NCI-H748 (cell line): ENCODE results near the gene COL23A1.
"Not testable (repeated sequence)": the region's sequence is repeated elsewhere in the genome, so short reads cannot be mapped to it uniquely, and the experiment has no call there.

Experiments
- DNase-seq: peaks from one replicate; lab custom pipeline; 2025; ENCODE audit not compliant: unreplicated experiment; lab: John Stamatoyannopoulos, UW

COL23A1 gene

DNA sequence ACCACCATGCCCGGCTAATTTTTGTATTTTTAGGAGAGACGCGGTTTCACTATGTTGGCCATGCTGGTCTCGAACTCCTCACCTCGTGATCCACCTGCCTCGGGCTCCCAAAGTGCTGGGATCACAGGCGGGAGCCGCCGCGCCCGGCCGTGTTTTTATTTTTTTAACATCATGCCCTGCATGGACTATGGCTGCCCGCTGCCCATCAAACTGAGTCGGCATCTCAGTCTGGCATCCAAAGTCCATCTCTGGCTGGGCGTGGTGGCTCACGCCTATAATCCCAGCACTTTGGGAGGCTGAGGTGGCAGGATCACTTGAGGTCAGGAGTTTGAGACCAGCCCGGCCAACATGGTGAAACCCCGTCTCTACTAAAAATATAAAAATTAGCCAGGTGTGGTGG lies 336.6 kb downstream of the COL23A1 start:
- DNase-seq, result not testable (repeated sequence)

DNA sequence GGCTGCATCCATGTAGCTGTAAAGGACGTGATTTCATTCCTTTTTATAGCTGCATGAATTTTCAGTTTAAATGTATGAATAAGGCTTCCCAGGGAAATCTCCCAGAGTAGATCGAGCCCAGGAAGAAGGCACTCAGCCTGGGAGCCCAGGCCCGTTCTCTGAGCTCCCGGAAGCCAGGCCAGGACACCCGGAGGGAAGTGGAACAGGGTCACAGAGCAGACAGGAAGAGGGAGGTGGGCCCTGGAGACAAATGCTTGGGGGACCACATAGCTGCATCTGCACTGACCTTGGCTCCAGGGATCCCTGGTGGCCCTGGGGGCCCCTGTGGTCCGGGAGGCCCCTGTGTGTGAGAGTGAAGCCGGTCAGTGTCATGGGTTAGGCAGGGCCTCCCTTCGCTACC lies 337.9 kb downstream of the COL23A1 start:
- DNase-seq, result no peak

DNA sequence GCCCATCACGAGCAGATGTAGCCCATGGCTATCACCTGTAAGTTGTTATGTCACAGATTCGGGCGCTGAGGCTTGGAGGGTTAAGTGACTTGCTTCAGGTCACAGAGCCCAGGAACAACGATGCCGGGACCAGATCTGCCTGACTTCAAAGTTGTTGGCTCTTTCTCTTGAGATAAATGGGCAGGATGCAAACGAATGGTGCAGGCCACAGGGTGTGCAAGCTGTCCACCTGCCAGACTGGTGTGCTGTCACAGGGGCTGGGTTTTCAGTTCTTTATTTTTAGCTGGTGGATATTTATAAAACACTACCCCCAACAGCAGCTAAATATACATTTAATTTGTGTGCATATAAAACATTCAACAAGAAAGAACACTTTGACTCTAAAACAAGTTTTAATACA lies 339.9 kb downstream of the COL23A1 start:
- DNase-seq, result no peak

DNA sequence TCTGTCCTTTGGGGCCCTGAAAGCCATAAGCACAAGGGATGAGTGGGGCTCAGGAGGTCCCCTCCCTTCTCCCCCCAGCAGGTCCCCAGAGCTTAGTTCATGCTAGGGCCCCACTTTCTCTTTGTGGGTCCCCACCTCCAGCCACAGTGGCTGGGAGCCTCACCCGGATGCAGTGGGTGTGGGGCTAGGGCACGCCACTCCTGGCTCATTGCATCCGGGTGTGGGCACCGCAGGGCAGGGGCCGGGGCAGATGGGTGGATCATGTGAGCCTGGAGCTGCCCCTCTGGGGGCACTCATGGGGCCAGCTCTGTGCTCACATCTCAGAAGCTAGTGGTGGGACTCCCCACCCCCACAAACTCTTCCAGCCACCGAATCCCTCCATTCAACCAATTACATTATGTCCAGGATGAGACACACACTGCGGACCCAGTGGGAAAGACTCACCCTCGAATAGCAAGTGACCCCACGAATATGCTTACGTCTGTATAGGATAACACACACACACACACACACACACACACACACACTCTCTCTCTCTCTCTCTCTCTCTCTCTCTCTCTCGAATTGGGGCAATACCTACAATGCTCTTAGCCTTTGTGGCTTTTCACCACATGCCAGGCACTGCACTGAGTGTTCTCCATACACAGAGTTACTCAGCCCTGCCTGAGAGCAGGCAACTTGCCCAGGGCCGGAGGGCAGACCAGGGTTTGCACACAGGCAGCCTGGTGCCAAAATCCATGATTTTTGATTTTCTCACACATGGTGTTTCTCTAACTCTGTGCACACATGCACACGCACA lies 340.8 kb downstream of the COL23A1 start:
- DNase-seq, result no peak

DNA sequence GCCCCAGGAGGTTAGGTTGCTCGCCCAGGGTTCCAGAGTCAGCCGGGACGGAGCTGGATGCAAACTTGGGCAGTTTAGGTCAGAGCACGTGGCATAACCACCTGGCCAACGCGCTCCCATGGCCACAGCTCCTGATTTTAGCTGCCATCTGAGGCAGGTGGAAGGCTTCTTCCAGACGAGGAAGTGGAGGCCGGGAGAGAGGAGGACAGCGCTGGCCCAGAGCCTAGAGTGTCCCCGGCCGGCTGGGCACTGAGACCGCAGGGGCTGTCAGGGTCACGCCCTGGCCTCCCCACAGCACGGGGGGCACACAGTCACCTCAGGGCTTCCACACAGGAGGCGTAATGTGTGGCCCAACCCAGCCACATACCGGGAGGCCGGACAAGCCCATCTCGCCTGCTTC lies 341.4 kb downstream of the COL23A1 start:
- no peak for DNase-seq

DNA sequence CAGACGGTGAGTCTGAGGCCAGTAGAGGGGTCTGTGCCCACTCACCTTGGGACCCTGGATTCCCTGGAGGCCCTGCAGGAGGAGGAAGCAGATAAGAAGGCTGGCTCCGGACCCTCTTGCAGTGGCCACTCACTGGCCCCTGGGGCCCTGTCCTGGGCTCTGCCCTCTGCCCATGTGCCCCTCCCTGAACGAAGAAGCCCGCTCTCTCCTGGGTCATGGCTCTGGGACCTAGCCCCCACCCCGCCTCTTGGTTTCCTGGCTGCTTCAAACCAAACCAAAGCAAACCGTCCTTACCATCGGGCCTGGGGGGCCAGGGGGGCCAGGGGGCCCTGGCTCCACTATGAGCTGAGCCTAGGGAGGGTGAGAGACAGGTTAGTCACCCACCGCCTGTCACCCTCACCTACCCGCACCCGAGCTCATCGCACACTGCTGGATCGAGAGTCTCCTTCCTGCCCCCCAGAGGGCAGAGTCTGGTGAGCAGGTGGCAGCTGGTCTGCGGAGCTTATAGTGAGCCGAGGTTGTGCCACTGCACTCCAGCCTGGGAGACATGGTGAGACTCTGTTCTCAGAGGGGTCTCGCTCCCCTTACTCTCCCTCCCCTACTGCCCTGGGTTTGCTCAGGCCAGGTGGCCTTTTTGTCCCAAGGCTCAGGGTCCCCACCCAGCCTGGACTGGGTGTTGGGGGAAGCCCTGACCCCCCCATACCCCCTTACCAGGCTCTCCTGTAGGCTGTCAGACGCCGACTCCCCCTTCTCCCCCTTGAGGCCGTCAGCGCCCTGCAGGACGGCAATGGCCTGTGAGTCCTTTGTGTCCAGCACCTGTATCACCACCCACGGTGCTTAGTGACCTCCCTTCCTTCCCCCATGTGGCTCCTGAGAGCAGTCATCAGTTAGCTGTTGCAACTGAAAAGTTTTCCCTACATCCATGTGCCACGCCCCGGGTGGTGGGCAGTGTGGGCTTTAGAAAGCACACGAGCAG lies 342.4 kb downstream of the COL23A1 start:
- no peak for DNase-seq

DNA sequence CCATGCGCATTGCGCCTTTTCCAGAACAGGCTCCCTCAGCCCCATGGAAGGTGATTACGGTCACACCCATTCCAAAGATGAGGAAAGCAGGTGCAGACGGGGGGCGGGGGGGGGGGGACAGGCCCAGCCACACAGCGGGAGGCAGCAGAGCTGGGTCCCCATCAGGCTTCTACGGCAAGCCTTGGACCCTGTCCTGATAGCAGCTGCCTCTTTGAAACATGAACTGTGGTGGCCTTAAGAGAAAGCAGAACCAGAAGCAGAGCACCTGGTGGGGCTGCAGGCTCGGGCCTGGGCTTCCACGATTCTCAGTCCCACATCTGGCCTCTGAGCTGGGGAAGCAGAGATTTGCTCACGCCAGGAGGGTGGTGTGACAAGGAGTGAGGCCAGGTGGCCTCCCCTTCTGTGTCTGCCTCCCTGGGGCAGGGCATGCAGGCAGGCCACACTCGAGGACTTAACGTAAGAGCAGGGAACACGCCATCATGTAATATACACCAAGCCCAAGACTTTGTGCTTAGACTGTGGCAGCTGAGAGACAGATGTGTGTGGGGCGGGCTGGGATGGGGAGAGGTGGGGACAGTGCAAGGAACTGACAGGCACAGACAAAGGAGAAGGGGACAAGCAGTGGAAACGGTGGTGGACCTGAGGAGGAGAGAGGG lies 343.4 kb downstream of the COL23A1 start:
- no peak for DNase-seq

DNA sequence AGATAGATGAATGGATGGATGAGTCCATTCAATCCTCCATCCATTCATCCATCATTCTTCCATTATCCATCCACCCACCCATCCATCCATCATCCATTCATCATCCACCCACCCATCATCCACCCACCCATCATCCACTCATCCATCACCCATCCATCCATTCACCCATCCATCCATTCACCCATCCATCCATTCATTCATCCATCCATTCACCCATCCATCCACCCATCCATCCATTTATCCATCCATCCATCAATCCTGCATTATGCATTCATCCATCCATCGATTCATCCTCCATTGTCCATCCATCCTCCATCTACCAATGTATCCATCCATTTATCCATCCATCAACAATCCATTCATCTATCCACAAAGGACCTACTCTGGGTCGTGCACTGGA lies 344.8 kb downstream of the COL23A1 start:
- DNase-seq, result no peak

DNA sequence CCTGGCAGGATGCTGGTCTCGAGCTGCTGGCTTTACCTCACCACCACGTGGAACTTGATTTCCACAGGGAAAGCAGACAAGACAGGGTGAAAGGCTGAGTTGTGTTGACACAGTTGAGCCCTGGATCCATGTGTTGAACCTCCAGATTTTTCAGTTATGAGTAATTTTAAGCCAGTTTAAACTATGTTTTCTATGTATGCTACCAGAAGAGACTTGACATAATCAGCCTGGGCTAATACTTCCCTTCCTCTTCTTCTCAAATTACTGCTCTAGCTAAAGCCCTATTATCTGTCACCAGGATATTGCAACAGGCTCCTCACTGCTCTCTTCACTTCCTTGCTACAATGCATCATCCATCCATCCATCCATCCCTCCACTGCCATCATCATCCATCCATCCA lies 345.6 kb downstream of the COL23A1 start:
- no peak for DNase-seq

DNA sequence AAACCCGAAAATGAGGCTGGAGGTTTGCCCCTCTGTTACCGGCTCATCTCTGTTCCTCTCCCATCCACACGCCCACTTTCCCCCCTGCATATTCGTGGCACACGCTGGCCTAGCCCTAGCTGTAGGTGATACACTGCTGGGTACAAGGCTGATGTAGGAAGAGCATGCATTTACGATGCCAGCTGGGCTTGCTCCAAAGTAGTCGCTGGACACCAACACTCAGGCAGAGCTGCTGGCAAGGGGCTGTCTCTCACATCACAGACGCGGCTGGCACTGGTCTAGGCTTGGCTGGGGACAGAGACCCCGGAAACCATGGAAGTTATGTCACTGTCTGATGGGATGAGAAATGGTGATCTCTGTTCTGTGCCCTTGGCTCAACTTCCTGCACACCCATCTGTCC lies 347.8 kb downstream of the COL23A1 start:
- no peak for DNase-seq

DNA sequence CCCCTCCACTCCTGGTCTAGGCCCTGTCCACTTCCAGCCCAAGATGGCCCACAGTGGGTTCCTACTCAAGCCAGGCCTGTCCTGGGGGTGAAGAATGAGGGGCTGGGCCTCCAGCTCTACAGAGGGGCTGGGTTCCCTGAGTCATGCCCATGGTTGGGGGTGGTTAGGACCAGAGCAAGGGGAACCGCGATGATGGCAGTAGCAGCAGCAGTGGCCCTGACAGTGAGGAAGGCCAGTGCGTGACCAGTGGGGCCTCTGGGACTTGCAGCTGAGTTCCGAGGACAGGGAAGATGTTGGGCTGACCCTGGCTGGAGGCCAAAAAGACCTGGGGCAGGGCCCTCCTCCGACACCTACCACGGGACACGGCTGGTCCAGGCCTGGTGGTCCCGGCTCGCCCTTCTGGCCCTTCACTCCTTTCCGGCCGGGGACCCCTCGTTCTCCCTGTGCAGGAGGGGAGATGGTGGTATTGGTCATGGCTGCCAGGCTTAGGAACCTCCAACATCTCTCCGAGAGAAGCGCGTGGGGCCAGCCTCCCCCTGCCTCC lies 348.4 kb downstream of the COL23A1 start:
- no peak for DNase-seq

DNA sequence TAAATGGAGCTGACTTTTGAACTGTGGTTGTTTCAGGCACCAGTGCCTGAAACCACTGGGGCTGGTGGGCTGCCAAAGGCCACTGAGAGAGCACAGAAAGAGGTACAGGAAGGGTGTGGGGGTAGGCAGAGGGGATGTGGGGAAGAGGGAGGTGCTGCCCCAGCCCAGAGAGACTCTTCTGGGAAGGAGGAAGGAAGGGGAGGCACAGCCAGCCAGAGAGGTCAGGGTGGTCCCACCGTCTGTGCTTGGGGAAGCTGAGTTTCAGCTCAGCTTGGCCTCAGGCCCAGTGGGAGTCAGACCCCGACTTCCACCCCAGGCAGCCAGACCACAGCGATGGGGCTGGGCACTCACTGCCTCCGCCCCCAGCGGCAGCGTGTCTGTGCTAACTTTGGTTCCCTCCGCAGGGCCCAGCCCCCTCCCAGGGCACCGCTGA lies 348.9 kb downstream of the COL23A1 start:
- DNase-seq, result no peak

DNA sequence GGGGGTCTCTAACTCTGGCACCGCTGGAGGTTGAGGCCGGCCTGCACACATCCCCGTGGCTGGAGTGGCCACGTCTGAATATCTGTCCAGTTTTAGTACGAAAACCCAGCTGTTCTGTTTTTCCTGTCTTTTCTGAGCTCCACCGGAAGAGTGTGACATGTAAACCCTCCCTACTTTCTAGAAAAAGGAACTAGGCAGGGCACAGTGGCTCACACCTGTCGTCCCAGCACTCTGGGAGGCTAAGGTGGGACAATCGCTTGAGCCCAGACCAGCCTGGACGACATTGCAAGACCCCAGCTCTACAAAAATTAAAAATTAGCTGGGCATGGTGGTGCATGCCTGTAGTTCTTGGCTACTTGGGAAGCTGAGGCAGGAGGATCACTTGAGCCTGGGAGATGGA lies 349.4 kb downstream of the COL23A1 start:
- no peak for DNase-seq

DNA sequence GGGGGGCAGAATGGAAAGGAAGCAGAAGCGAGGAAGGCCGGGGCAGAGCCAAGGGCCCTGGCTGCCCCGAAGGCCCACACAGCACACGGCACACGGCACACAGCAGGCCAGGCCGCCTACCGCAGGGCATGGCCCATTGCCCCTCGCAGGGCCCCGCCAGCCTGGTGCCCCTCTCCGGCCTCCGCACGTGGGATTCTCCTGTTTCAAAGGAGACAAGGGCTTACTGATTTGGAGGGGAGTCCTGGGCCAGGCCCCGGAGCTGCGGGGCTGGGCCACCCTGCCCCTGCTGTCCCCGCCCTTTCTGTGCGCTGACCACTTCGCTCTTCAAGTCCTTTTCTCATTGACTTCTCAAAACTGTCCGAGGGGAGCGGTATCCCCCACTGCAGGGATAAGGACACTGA lies 349.9 kb downstream of the COL23A1 start:
- DNase-seq, result no peak

DNA sequence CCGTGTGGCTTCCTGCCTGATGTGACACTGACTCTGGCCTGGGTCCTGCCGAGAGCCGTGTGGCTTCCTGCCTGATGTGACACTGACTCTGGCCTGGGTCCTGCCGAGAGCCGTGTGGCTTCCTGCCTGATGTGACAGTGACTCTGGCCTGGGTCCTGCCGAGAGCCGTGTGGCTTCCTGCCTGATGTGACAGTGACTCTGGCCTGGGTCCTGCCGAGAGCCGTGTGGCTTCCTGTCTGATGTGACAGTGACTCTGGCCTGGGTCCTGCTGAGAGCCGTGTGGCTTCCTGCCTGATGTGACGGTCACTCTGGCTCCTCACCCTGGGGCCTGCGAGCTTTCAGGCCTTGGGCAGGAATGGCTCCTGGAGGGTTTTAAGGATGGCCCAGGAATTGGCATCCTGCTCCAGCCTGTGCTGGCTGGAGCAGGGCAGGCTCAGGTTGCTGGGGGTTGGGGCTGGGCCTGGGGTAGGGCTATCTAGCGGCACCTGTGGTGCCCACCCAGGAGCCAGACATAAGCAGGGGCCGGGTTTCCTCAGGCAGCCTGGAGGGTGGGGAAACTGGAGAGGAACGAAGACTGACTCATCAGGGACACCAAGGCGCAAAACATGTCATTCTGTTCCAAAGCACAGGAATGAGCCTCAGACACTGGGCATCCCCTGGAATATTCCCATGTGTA lies 350.4 kb downstream of the COL23A1 start:
- DNase-seq, result not testable (repeated sequence)

DNA sequence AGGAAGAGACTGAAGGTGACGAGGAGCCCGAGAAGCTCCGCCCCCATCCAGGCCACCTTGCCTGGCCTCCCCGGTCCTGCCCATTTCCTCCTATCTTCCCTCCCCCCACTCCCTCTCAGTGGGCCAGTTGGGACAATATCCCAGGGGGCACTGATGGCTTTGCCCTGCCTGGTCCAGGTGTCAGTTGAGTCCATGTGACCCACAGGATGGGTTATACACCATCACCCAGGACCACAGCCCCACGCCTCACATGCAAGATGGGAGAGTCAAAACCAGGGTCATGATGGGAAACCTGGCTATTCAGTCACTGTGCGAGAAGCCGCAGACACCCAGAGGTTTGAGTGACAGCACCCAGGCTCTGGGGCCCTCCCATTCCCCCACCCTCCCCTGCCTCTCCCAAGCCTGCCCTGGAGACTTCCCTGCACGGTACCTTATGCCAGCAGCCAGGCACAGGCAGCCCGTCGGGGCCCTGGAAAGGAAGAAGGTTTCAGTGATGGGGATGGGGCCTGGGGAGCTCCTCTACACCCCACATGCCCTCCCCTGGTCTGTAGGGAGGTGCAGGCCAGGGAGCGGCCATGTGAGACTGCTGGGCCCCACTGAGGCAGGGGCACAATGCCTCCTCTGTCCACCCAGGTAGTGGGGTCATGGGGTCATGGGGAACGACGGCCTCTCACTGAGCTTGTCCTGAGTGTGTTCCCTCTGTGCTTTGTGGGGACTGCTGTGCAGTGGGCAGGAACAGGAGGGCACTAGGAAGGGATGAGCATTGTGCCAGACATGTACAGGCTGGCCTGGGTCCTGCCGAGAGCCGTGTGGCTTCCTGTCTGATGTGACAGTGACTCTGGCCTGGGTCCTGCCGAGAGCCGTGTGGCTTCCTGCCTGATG lies 351.2 kb downstream of the COL23A1 start:
- no peak for DNase-seq

DNA sequence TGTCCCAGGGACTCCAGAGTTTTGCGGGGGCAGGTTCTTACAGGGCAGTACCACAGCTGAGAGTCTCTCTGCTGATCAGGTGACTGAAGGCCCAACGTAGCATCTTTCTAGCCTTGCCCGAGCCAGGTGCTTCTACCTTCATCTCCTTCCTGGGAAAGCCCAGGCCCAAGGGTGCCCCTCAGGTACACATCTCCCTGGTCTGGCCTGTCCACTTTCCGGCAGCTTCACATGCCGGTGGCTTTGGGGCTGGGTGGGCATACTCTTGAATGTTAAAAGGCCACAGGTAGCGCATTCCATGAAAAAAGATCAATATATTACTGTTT lies 351.9 kb downstream of the COL23A1 start:
- DNase-seq, result no peak

DNA sequence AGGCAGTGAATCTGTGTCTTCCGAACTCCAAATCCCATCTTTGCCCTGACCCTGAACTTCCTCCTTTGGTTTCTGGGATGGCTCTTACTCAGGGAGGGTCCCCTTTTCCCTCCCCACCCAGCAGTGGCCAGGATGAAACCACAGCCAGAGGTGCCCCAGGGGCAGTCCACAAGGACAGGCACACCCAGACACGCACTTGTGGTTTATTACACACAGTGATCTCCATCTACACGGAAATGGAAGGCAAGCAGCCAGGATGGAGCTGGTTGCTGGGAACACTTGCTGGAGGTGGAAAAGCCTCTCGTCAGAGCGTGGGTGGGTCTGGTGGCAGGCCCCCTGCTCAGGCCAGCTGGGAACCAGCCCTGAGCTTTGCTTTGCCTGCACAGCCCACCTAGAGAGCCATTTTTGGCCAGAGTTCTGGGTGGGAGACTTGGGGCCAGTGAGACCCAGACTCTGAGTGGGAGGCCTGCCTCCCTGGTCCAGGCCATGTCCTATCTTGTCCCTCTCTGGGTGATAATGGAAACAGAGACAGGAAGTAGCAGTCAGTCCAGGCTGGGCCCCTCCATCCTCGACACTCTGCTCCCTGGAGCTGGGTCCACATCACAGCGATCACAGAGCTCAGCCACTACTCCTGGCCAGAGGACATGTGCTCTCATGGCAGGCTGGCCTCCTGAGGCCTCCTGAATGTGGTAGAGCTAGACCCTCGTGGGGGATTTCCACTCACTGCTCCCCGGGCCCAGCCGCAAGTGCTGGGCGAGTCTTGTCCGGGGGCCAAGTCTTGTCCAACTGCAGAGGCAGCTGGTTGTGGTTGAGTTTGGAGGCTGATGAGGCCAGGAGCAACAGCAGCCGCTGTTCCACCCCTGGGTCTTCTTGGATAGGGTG lies 352.5 kb downstream of the COL23A1 start:
- no peak for DNase-seq

DNA sequence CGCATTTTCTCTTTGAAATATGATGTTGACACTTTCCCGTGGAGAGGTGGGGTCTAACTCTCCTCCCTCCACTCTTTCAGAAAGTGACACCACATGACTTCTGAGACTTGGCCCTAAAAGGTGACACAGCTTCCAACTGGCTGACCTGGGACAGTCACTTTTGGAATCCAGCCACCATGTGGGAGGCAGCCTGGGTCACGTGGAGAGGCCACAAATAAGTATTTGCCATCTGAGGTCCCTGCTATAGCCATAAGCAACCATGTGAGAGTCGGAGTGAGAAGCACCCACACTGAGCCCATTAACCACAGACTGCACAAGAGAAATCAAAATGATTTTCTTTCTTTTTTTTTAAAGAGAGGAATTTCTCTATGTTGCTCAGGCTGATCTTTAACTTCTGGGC lies 353.5 kb downstream of the COL23A1 start:
- no peak for DNase-seq
